ENCODE data around the gene PINK1. TPM values are rescaled to one million over a fixed set of nuclear protein-coding genes. Genes with fewer than 3 reads are reported as not detected.

The PINK1 gene
- total RNA-seq, 1 experiment from 2014 or later, result 22.3 TPM

Other genes starting within 250 kb of the PINK1 start
- gene CAMK2N1, start 147.2 kb upstream of the PINK1 start, total RNA-seq (2014; rRNA removed; shearing (Covaris generic)), result 13.9 and 17.0 TPM in 2 replicates
- 17.3 and 19.1 TPM in 2 replicates for gene MUL1, start 125.3 kb upstream of the PINK1 start, total RNA-seq (2014; rRNA removed; shearing (Covaris generic))
- not detected in 2 replicates for gene FAM43B, start 80.9 kb upstream of the PINK1 start, total RNA-seq (2014; rRNA removed; shearing (Covaris generic))
- gene CDA, start 44.4 kb upstream of the PINK1 start, total RNA-seq (2014; rRNA removed; shearing (Covaris generic)), result 1.7 and 3.2 TPM in 2 replicates
- 269 and 276 TPM in 2 replicates for gene DDOST, start 27.9 kb downstream of the PINK1 start, total RNA-seq (2014; rRNA removed; shearing (Covaris generic))
- not detected in 2 replicates for gene KIF17, start 84.5 kb downstream of the PINK1 start, total RNA-seq (2014; rRNA removed; shearing (Covaris generic))
- 0.55 and 3.6 TPM in 2 replicates for gene SH2D5, start 99.2 kb downstream of the PINK1 start, total RNA-seq (2014; rRNA removed; shearing (Covaris generic))
- 199 and 207 TPM in 2 replicates for gene HP1BP3, start 153.8 kb downstream of the PINK1 start, total RNA-seq (2014; rRNA removed; shearing (Covaris generic))